ENCODE results near the gene TUBGCP5.

The TUBGCP5 gene

GRCh38 chr15:22979238-22980188 lies 59.9 kb downstream of the TUBGCP5 start:
- H3K27ac ChIP-seq, result peak overlapping the region; percentile 88
- ChIA-PET POLR2A (ENCODE audit: low non-redundant PET) (interaction anchor here (0.6 to 1.0 kb wide), 2 partner anchors 25 to 27 kb away, joined by 3 read pairs; no protein-coding TSS in a partner anchor), CTCF (interaction anchor here (0.6 to 3.0 kb wide), 5 partner anchors 20 to 193 kb away, joined by 3 to 10 read pairs (median 3); partner anchors contain the start of gene NIPA1)
- DNase-seq (ENCODE audit: low spot score), result peak; percentile 70
- no peak; the same call in 1 of the 2 replicates for TF ChIP-seq CTCF (conservative IDR thresholded peaks at IDR 0.05; ENCODE audit: low read depth)

DNA sequence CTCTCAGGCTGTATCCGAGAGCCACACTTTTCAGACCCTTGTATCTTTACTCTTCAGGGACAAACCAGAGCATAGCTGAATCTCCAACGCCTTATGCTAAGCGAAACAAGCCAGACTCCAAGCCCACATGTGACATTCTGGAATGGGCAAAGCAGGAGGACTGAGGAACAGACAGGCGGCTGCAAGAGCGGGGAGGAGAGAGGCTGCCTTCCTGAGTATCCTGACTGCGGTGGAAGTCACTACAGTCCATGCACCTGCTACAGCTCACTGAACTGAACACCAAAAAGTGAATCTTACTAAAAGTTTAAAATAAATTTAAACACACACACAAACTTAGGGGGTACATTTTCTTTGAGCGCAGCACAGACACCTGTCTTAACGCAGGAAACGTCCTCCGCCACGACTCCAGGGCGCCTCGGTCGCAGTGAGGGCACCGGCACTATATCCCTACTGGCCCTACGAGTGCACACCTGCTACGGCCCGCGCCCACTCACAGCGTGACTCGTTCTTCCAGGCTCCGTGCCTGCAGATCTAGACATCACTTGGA lies 60.6 kb downstream of the TUBGCP5 start:
- no peak for TF ChIP-seq CTCF (conservative IDR thresholded peaks at IDR 0.05; ENCODE audit: low read depth)
- ChIA-PET POLR2A (ENCODE audit: low non-redundant PET) (no interaction called here), CTCF (interaction anchor here (0.6 to 3.0 kb wide), 3 partner anchors 24 to 1661 kb away, joined by 3 to 10 read pairs (median 3); no protein-coding TSS in a partner anchor)
- peak overlapping the region; percentile 88 for H3K27ac ChIP-seq
- no peak for DNase-seq (ENCODE audit: low spot score)

DNA sequence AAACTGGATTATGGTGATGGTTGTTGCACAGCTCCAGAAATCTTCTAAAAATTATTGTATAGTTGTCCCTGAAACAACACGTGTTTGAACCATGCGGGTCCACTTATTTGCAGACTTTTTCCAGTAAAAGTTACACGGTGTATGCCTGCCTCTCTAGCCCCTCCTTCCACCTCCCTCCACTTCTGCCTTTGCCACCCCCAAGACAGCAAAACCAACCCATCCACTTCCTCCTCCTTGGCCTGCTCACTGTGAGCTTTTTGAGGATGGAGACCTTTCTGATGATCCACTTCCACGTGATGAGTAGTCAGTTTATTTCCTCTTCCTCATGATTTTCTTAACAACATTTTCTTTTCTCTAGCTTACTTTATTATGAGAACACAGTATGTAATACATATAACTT lies 64.6 kb downstream of the TUBGCP5 start:
- no peak for TF ChIP-seq CTCF (conservative IDR thresholded peaks at IDR 0.05; ENCODE audit: low read depth)
- CTCF ChIA-PET, result interaction anchor here (0.6 kb wide), 1 partner anchor 19 kb away, joined by 3 read pairs; no protein-coding TSS in a partner anchor
- no peak for DNase-seq (ENCODE audit: low spot score)
- H3K27ac ChIP-seq, result no peak overlapping the region
- POLR2A ChIA-PET (ENCODE audit: low non-redundant PET), result no interaction called here

- POLR2A ChIA-PET (ENCODE audit: low non-redundant PET), result no interaction called here
- CTCF ChIA-PET, result interaction anchor here (0.6 kb wide), 1 partner anchor 18 kb away, joined by 3 read pairs; no protein-coding TSS in a partner anchor
- no peak for DNase-seq (ENCODE audit: low spot score)
- H3K27ac ChIP-seq, result no peak overlapping the region
- no peak for TF ChIP-seq CTCF (conservative IDR thresholded peaks at IDR 0.05; ENCODE audit: low read depth)
These were observed 65.4 kb downstream of the TUBGCP5 start for GRCh38 chr15:22973987-22974386.

DNA sequence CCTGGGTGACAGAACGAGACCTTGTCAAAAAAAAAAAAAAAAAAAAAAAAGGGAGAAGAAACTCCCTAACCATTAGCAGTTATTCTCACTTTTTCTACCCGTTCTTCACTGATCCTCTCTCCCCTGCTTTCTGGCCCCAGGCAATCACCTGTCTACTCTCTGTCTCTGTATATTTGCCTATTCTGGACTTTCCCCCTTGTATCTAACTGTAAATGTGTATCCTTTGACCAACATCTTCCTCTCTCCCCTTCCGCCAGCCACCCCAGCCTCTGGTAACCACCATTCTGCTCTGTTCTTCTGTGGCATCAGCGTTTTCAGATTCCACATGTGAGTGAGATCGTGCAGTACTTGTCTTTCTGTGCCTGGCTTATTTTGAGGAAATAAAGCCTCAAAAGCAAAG lies 66.1 kb downstream of the TUBGCP5 start:
- CTCF ChIA-PET, result no interaction called here
- POLR2A ChIA-PET (ENCODE audit: low non-redundant PET), result no interaction called here
- no peak for TF ChIP-seq CTCF (conservative IDR thresholded peaks at IDR 0.05; ENCODE audit: low read depth)
- H3K27ac ChIP-seq, result no peak overlapping the region
- no peak for DNase-seq (ENCODE audit: low spot score)

DNA sequence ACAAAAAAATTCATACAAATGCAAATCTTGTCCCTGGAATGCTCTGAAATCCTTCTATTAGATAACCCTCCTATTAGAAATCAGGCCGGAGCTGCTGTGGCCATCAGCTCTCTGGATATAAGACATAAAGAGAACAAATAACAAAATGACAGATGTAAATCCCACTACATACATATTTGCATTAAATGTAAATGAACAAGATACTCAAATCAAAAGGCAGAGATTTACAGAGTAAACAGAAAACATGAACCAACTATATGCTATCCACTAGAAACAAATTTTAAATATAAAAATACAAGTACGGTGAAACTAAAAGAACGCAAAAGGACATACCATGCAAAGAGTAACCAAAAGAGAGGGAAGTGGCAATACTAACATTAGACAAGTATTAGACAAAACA lies 69.9 kb downstream of the TUBGCP5 start:
- TF ChIP-seq CTCF (conservative IDR thresholded peaks at IDR 0.05; ENCODE audit: low read depth), result no peak
- H3K27ac ChIP-seq, result no peak overlapping the region
- ChIA-PET CTCF (no interaction called here), POLR2A (ENCODE audit: low non-redundant PET) (no interaction called here)
- no peak for DNase-seq (ENCODE audit: low spot score)
